ENCODE measurements around the gene NUDT12.

Gene NUDT12

GRCh38 chr5:103539376-103540330 is 22.9 kb downstream of the NUDT12 start:
- DNase-seq = no peak

- DNase-seq = no peak
Measured at GRCh38 chr5:103532086-103532734, 30.4 kb downstream of the NUDT12 start.

DNA sequence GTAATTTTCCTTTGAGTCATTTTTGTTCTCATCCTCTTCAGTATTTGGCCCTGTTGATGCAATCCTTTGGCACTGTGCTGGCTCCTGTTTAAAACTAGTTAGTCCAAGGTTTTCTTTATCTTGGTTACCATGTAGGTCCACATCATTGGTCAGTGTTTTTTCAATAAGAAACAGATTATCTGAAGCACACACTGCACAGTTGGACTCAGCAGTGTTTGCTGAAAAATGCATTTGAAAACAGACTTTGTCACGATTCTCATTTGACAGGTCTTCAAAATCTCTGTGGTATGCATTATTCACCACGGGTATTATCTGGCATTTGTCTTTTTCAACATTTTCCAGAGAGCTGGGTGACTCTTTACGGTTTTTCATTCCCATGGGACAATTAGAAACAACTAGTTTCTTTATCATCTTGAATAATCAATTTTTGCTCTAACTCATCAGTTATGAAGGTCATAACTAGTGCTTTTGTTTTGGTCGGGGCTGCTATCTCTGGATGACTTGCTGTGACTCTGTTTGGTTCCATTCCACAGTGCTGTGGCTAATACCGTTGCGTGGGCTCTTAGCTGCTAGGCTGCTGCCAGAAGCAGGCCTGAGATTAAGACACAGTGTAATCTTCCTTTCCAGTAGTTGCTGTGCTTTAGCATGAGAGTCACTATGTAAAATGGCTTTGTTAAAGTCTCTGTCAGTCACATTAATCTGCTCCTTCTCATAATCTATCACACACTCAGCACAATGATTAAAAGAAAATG is 36.2 kb downstream of the NUDT12 start:
- peak; percentile 27 for DNase-seq

- DNase-seq = no peak
Measured at GRCh38 chr5:103525361-103525760, 37.2 kb downstream of the NUDT12 start.

GRCh38 chr5:103523319-103523718 is 39.3 kb downstream of the NUDT12 start:
- no peak for DNase-seq

DNA sequence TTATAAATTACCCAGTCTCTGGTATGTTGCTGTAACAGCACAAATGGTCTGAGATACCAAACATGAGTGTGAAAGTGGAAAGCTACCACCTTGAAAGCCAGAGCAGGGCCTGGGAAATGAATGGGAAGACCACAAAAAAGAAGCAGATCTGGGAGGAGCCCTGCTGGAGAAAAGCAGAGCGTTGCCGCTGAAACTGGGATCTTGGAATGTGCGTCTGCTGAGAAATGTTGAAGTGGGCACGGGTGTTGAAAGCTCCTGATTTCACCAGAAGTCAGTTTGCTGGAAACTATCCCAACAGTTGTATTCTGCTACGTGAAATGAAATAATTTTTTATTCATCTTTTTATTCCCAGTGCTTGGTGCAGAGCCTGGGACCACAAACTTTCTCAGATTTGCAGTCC is 40.0 kb downstream of the NUDT12 start:
- peak; percentile 39 for DNase-seq

- DNase-seq = peak; percentile 7
Measured at GRCh38 chr5:103519550-103519949, 43.0 kb downstream of the NUDT12 start.

GRCh38 chr5:103514371-103514770 is 48.2 kb downstream of the NUDT12 start:
- DNase-seq = no peak

GRCh38 chr5:103513701-103514100 is 48.9 kb downstream of the NUDT12 start:
- no peak for DNase-seq

- no peak for DNase-seq
Measured at GRCh38 chr5:103512500-103512899, 50.1 kb downstream of the NUDT12 start.

DNA sequence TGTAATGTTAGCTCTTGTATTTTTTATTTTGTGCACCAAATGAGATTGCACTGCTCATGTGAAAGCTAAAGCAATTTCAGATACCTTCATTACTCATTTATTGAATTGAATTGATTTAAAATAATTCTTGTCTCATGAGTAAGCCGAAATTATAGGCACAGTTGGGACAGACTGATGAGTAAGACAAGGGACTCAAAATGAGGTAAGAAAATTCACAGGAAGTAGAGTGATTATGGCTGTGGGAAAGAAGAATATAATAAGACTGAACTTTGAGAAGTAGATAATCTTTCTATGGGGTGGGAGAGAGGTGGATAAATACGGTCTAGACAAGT is 51.1 kb downstream of the NUDT12 start:
- DNase-seq = peak; percentile 66

DNA sequence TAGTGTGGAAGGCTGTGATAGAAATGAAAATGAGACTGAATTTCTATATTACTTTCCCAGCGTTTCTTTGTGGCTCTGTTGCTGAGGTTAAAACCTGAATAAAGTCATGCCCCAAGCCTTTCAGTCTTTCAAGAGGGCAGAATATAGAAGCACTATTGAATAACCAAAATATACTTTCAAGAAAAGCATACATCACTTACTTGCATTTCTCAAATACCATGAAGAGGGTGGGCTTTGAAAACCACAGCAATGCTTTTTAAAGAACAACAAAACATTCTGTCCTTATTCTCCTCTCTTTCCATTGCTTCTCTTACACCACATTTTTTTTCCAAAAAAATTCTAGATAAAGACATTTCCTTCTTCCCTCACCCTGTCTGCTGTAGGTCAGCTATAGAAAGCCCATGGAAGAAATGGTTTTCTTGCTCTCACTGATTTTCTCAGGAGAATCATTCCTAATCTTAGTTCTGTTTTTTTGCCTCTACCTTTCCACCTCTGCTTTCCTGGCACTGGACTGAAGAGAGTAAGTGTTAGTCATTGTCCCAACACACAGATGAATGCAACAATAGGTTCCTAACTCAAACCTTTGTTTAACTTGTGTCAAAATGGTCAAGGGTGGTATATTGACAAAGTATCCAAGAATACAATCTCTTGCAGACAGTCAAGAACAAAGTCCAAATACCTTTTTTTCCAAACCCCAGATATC is 51.6 kb downstream of the NUDT12 start:
- DNase-seq = peak; percentile 52

DNA sequence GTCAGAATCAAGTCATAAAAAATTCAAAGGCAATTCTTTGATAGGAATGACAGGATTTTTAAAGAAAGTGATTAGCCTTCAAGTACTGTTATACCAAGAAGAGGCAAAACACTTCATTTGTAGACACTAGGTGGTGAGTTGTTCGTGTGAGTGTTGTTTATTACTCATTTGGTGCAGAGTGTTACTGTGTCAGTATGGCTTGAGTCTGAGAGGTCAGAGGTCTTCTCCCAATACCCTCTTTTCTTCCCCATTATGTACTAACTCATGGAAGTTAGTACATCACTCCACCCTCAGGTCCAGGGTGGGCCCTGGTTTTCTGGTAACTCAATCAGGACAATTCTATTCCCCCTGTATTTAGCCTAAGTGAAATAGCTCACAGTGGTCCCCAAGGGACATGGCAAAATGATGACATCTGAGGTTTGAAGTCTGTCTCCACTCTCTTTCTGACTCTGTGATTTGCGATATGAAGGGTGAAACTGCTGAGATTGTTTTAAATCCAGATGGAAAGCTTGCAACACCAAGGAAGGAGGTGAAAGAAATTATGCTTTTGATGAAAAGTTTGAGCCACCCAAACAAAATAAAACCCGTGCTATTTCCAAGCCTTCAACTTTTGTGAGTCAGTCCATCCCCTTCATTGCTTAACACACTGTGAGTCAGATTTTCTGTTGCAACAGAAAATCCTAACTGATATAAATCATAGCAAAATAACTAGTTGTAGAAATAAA is 56.8 kb downstream of the NUDT12 start:
- DNase-seq = peak; percentile 91

DNA sequence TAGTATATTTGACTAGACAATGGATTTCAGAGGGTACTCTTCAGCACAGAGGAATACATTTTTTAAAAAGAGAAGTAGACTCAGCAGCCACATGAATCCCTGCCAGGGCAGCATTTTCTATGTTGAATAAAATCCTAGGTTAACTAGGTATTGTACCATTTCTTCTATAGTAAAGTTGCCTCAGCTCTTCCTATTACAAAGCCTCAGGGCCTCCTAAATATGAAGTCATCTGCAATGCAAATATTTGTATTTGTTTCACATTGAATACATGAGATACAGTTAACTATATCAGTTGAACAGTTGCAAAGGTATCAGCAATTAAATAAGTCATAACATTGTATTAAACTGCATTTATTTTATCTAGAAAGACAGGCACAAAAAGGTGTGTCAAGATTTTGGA is 59.5 kb downstream of the NUDT12 start:
- no peak for DNase-seq

DNA sequence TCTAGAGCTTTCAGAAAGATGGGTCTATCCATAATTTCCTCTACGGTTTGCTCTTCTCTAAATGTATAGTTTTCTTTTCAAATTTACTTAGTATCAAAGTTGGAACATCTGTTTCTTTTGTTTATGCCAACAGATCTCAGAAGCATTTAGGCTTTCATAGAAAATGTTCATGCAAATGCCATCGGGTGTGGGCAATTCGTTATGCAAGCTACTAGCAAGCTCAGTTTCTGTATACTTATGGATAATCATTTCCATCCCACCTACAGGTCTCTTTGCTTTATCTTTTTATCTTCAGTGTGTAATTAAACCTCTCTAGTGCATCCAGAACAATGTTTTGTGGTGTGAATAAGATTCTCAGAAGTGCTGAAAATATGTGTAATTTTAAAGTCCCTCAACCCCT is 59.9 kb downstream of the NUDT12 start:
- DNase-seq = no peak

Data from fibroblast of skin of right biceps (primary cell).